MM.1S (cell line): Measurements from ENCODE around the gene PRODH2.

Source experiments
- DNase-seq: peaks from one replicate; pipeline ENCODE4 v3.0.0-alpha.2; 2015
- H2AFZ ChIP-seq: fragments of 300-600 bp; sonication (generic); 2 replicates; pipeline ENCODE4 v1.6.0; 2016; ENCODE audit warnings: antibody characterized with exemption, low read length
- H3F3A ChIP-seq: fragments of 300-600 bp; sonication (generic); 2 replicates; pipeline ENCODE4 v1.6.1; 2016; ENCODE audit warnings: mild to moderate bottlenecking, antibody characterized with exemption, low read length, moderate library complexity, mixed read lengths; ENCODE audit not compliant: insufficient read depth
- H3K27ac ChIP-seq: fragments of 300-600 bp; sonication (generic); 2 replicates; pipeline ENCODE4 v1.5.1; 2016; ENCODE audit warnings: mild to moderate bottlenecking, low read length
- H3K27me3 ChIP-seq: fragments of 300-600 bp; sonication (generic); replicated peaks from 2 replicates; pipeline ENCODE4 v1.6.0; 2016; ENCODE audit warnings: low read length; ENCODE audit not compliant: insufficient read depth
- H3K36me3 ChIP-seq: fragments of 300-600 bp; sonication (generic); replicated peaks from 2 replicates; pipeline ENCODE4 v1.6.1; 2016; ENCODE audit warnings: mild to moderate bottlenecking, low read length, mixed read lengths; ENCODE audit not compliant: insufficient read depth
- H3K4me1 ChIP-seq: fragments of 300-600 bp; sonication (generic); 2 replicates; pipeline ENCODE4 v1.6.1; 2016; ENCODE audit warnings: low read length, mixed read lengths
- H3K4me2 ChIP-seq: fragments of 300-600 bp; sonication (generic); 2 replicates; pipeline ENCODE4 v1.6.0; 2016; ENCODE audit warnings: low read depth, low read length
- H3K4me3 ChIP-seq: fragments of 300-600 bp; sonication (generic); 2 replicates; pipeline ENCODE4 v1.5.1; 2016; ENCODE audit warnings: low read length, mixed read lengths
- H3K79me2 ChIP-seq: fragments of 300-600 bp; sonication (generic); 2 replicates; pipeline ENCODE4 v1.6.1; 2016; ENCODE audit warnings: mixed run types, low read length, mixed read lengths
- H3K9ac ChIP-seq: fragments of 300-600 bp; sonication (generic); 2 replicates; pipeline ENCODE4 v1.6.1; 2016; ENCODE audit warnings: low read length, mixed read lengths
- H3K9me2 ChIP-seq: fragments of 300-600 bp; sonication (generic); replicated peaks from 2 replicates; pipeline ENCODE4 v1.6.1; 2016; ENCODE audit warnings: mild to moderate bottlenecking, low read length, mixed read lengths; ENCODE audit not compliant: insufficient read depth
- H3K9me3 ChIP-seq: fragments of 300-600 bp; sonication (generic); replicated peaks from 2 replicates; pipeline ENCODE4 v1.6.1; 2016; ENCODE audit warnings: mild to moderate bottlenecking, low read length, mixed read lengths; ENCODE audit not compliant: insufficient read depth
- H4K20me1 ChIP-seq: fragments of 300-600 bp; sonication (generic); 2 replicates; pipeline ENCODE4 v1.6.1; 2016; ENCODE audit warnings: mild to moderate bottlenecking, low read length, moderate library complexity, mixed read lengths; ENCODE audit not compliant: insufficient read depth
- CTCF ChIP-seq: fragments of 300-600 bp; sonication (generic); IDR thresholded peaks from 2 replicates; pipeline ENCODE4 v1.5.1; 2016; ENCODE audit warnings: antibody characterized with exemption, low read length, mixed read lengths
- EZH2 ChIP-seq: fragments of 300-600 bp; sonication (generic); optimal IDR thresholded peaks from 2 replicates; pipeline ENCODE3; 2017; ENCODE audit warnings: low read depth, mild to moderate bottlenecking, antibody characterized with exemption, low read length, mixed read lengths
- EZH2phosphoT487 ChIP-seq: fragments of 300-600 bp; sonication (generic); IDR thresholded peaks from 2 replicates; pipeline ENCODE4 v1.6.1; 2018; ENCODE audit warnings: antibody characterized with exemption, low read length

Gene PRODH2

GRCh38 chr19:35860436-35860817, 47.8 kb upstream of the PRODH2 start:
- Histone ChIP-seq H3K4me3 (no peak overlapping the region), H3K9me2 (no peaks in the 10 kb centered on the region), H3F3A (no peaks in the 10 kb centered on the region), H3K9ac (no peak overlapping the region), H4K20me1 (no peaks in the 10 kb centered on the region), H3K9me3 (no peaks in the 10 kb centered on the region), H3K79me2 (no peaks in the 10 kb centered on the region), H3K27ac (no peak overlapping the region), H3K36me3 (no peaks in the 10 kb centered on the region), H2AFZ (no peak overlapping the region), H3K4me1 (no peaks in the 10 kb centered on the region), H3K4me2 (no peak overlapping the region), H3K27me3 (peaks cover 93% of the 10 kb centered on the region)
- TF ChIP-seq EZH2phosphoT487: no peak
- no peak for TF ChIP-seq EZH2
- no peak for TF ChIP-seq CTCF
- DNase-seq: no peak

DNA sequence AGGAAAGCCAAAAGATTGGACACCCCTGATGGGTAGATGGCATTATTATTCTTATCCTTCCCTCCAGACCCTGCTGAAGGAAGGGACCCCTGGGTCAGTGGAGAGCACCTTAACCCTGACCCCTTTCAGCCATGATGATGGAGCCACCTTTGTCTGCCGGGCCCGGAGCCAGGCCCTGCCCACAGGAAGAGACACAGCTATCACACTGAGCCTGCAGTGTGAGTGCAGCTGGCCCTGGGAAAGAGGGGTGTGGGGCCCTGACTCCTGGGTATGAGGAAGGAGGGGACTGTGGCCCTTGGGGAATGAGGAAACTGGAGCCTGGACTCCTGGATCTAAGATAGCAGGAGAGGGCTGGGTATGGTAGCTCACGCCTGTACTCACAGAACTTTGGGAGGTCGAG, 46.8 kb upstream of the PRODH2 start:
- H3K4me1 ChIP-seq: no peaks in the 10 kb centered on the region
- H2AFZ ChIP-seq: no peak overlapping the region
- no peak for DNase-seq
- no peaks in the 10 kb centered on the region for H3F3A ChIP-seq
- H4K20me1 ChIP-seq: no peaks in the 10 kb centered on the region
- H3K27me3 ChIP-seq: peaks cover 94% of the 10 kb centered on the region
- H3K36me3 ChIP-seq: no peaks in the 10 kb centered on the region
- no peak overlapping the region for H3K4me3 ChIP-seq
- TF ChIP-seq EZH2: no peak
- TF ChIP-seq EZH2phosphoT487: no peak
- TF ChIP-seq CTCF: no peak
- H3K9ac ChIP-seq: no peak overlapping the region
- H3K9me2 ChIP-seq: no peaks in the 10 kb centered on the region
- no peaks in the 10 kb centered on the region for H3K9me3 ChIP-seq
- H3K27ac ChIP-seq: no peak overlapping the region
- no peak overlapping the region for H3K4me2 ChIP-seq
- no peaks in the 10 kb centered on the region for H3K79me2 ChIP-seq

DNA sequence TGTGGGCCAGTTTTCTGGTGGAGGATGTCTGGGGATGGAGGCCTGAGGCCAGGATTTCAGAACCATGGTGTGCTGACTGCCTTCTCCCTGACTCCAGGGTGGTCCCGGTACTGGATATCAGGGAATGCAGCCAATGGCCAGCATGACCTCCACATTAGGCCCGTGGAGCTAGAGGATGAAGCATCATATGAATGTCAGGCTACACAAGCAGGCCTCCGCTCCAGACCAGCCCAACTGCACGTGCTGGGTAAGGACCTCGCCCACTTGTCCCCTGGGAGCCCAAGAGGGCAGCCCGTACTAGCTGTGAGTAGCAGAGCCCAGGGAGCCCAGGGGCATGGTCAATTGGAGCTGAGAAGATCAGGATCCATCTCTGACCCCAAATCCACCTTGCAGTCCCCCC, 45.7 kb upstream of the PRODH2 start:
- TF ChIP-seq EZH2: no peak
- no peak for TF ChIP-seq EZH2phosphoT487
- TF ChIP-seq CTCF: no peak
- Histone ChIP-seq H3K27ac (no peak overlapping the region), H4K20me1 (no peaks in the 10 kb centered on the region), H3K27me3 (peaks cover 97% of the 10 kb centered on the region), H3K79me2 (no peaks in the 10 kb centered on the region), H2AFZ (no peak overlapping the region), H3K4me1 (no peaks in the 10 kb centered on the region), H3K4me3 (no peak overlapping the region), H3K9me2 (no peaks in the 10 kb centered on the region), H3K9ac (no peak overlapping the region), H3K4me2 (no peak overlapping the region), H3K9me3 (no peaks in the 10 kb centered on the region), H3K36me3 (no peaks in the 10 kb centered on the region), H3F3A (no peaks in the 10 kb centered on the region)
- DNase-seq: no peak
